CD14-positive monocyte (primary cell): ENCODE results near the gene ACAD10. TPM values are rescaled to one million over a fixed set of nuclear protein-coding genes. Genes with fewer than 3 reads are reported as not detected.
A peak's percentile ranks its signal among the peaks of the same experiment; 100 is the strongest.

Source experiments
- DNase-seq, 3 donors: peaks; one replicate each; pipeline ENCODE4 v3.0.0-alpha.2; 2011 to 2022
- H2AFZ ChIP-seq: 2 replicates; pipeline ENCODE4 v1.6.0; 2012; ENCODE audit warnings: mild to moderate bottlenecking, low read depth, low read length, inconsistent platforms; ENCODE audit not compliant: insufficient read depth, poor library complexity, severe bottlenecking
- H3K27ac ChIP-seq, 2 donors: 1 replicate in 1 of 2; 2 replicates in 1 of 2; pipeline ENCODE4 v1.5.1; 2012 to 2013; ENCODE audit warnings: low read length in 2 of 2, control low read depth in 1 of 2, inconsistent platforms in 1 of 2, low read depth in 1 of 2, mild to moderate bottlenecking in 1 of 2
- H3K27me3 ChIP-seq, 2 donors: one replicate each; pipeline versions ENCODE4 v1.6.0 to v1.6.1; 2011 to 2013; ENCODE audit warnings: low read length in 2 of 2; ENCODE audit not compliant: control insufficient read depth in 2 of 2, insufficient read depth in 2 of 2
- H3K36me3 ChIP-seq, 2 donors: replicated peaks in 1 of 2; 1 replicate in 1 of 2; 2 replicates in 1 of 2; pipeline versions ENCODE4 v1.5.1 to v1.6.1; 2012 to 2013; ENCODE audit warnings: low read length in 2 of 2, control low read depth in 1 of 2, inconsistent platforms in 1 of 2, mild to moderate bottlenecking in 1 of 2; ENCODE audit not compliant: insufficient read depth in 2 of 2, control insufficient read depth in 1 of 2
- H3K4me1 ChIP-seq, 2 donors: 1 replicate in 1 of 2; 2 replicates in 1 of 2; pipeline versions ENCODE4 v1.5.1 to v1.6.1; 2012 to 2013; ENCODE audit warnings: low read length in 2 of 2, control low read depth in 1 of 2, inconsistent platforms in 1 of 2, mild to moderate bottlenecking in 1 of 2, moderate library complexity in 1 of 2; ENCODE audit not compliant: insufficient read depth in 2 of 2, control insufficient read depth in 1 of 2
- H3K4me2 ChIP-seq: replicated peaks from 2 replicates; pipeline ENCODE3; 2012; ENCODE audit warnings: low read length, moderate library complexity, mild to moderate bottlenecking; ENCODE audit not compliant: poor library complexity, severe bottlenecking; ENCODE audit errors: extremely low read depth
- H3K4me3 ChIP-seq, 3 experiments: fragments of 200-600 bp in 1 of 3; sonication (generic) in 1 of 3; replicated peaks in 1 of 3; 1 replicate in 2 of 3; 2 replicates in 1 of 3; pipeline ENCODE4 v1.5.1; 2011 to 2013; ENCODE audit warnings: low read length in 3 of 3, mild to moderate bottlenecking in 3 of 3, control low read depth in 2 of 3, low read depth in 2 of 3, inconsistent platforms in 1 of 3, moderate library complexity in 1 of 3
- H3K79me2 ChIP-seq: 2 replicates; pipeline ENCODE4 v1.6.0; 2012; ENCODE audit warnings: mild to moderate bottlenecking, control low read depth, inconsistent platforms, low read length, moderate library complexity; ENCODE audit not compliant: insufficient read depth
- H3K9ac ChIP-seq: 2 replicates; pipeline ENCODE4 v1.6.0; 2017; ENCODE audit warnings: low read length, mild to moderate bottlenecking; ENCODE audit not compliant: insufficient read depth, poor library complexity, severe bottlenecking
- H3K9me3 ChIP-seq, 2 donors: replicated peaks in 1 of 2; 1 replicate in 1 of 2; 2 replicates in 1 of 2; pipeline versions ENCODE4 v1.5.1 to v1.6.1; 2012 to 2013; ENCODE audit warnings: low read length in 2 of 2, control low read depth in 1 of 2; ENCODE audit not compliant: control insufficient read depth in 1 of 2, insufficient read depth in 1 of 2
- H4K20me1 ChIP-seq: 2 replicates; pipeline ENCODE4 v1.6.0; 2012; ENCODE audit warnings: mild to moderate bottlenecking, low read length, control low read depth, moderate library complexity; ENCODE audit not compliant: insufficient read depth
- H3K27ac Mint-ChIP-seq, 7 donors: one replicate each; pipeline ENCODE4 v1.8.0; 2020; ENCODE audit warnings: mild to moderate bottlenecking in 7 of 7, mixed read lengths in 7 of 7, moderate library complexity in 6 of 7, inconsistent platforms in 2 of 7
- H3K27me3 Mint-ChIP-seq, 3 donors: one replicate each; pipeline ENCODE4 v1.8.0; 2021 to 2022; ENCODE audit warnings: low read depth in 3 of 3, mild to moderate bottlenecking in 3 of 3, mixed read lengths in 3 of 3, moderate library complexity in 3 of 3, inconsistent platforms in 1 of 3
- H3K36me3 Mint-ChIP-seq, 2 donors: one replicate each; pipeline ENCODE4 v1.8.0; 2020; ENCODE audit warnings: mixed read lengths in 2 of 2, inconsistent platforms in 1 of 2, mild to moderate bottlenecking in 1 of 2
- H3K4me1 Mint-ChIP-seq: one replicate; pipeline ENCODE4 v1.8.0; 2020; ENCODE audit warnings: mild to moderate bottlenecking, mixed read lengths
- H3K4me3 Mint-ChIP-seq, 2 donors: one replicate each; pipeline ENCODE4 v1.8.0; 2020; ENCODE audit warnings: mild to moderate bottlenecking in 2 of 2, mixed read lengths in 2 of 2, moderate library complexity in 1 of 2
- H3K9me3 Mint-ChIP-seq, 7 donors: one replicate each; pipeline ENCODE4 v1.8.0; 2020 to 2022; ENCODE audit warnings: mixed read lengths in 7 of 7, mild to moderate bottlenecking in 6 of 7, moderate library complexity in 6 of 7, inconsistent platforms in 2 of 7
- WGBS: methylation state at CpG from one replicate; pipeline ENCODE4 v1.1.5; 2013; ENCODE audit warnings: missing lambda C conversion rate; ENCODE audit not compliant: insufficient coverage; 5-methylcytosine and 5-hydroxymethylcytosine counted together
- intact Hi-C, 2 donors: fragments of 100-400 bp; cut with micrococcal nuclease; formaldehyde crosslinking; loops; one replicate each; pipeline versions ENCODE4 v1.15.0 to v1.15.1; 2023
- polyA plus RNA-seq, 3 donors: library from polyadenylated mRNA; depleted of rRNA in 1 of 3; unstranded in 2 of 3; stranded (reverse) in 1 of 3; fragments of 300-500 nt in 2 of 3; fragments of >200 nt in 1 of 3; fragmentation: Illumina TruSeq in 2 of 3; gene quantifications; 1 replicate in 2 of 3; 2 replicates in 1 of 3; pipeline ENCODE4 v1.2.3, GENCODE V29; 2012 to 2021
- TF ChIP-seq, protein P1 (sequence below): fragments of 200-600 bp; IDR thresholded peaks from one replicate; pipeline ENCODE4 v1.8.0; 2022; ENCODE audit warnings: antibody characterized with exemption, mild to moderate bottlenecking

The ACAD10 gene
- polyA plus RNA-seq, 3 donors, result 9.4 to 34.3 (median 10.1) TPM

DNA sequence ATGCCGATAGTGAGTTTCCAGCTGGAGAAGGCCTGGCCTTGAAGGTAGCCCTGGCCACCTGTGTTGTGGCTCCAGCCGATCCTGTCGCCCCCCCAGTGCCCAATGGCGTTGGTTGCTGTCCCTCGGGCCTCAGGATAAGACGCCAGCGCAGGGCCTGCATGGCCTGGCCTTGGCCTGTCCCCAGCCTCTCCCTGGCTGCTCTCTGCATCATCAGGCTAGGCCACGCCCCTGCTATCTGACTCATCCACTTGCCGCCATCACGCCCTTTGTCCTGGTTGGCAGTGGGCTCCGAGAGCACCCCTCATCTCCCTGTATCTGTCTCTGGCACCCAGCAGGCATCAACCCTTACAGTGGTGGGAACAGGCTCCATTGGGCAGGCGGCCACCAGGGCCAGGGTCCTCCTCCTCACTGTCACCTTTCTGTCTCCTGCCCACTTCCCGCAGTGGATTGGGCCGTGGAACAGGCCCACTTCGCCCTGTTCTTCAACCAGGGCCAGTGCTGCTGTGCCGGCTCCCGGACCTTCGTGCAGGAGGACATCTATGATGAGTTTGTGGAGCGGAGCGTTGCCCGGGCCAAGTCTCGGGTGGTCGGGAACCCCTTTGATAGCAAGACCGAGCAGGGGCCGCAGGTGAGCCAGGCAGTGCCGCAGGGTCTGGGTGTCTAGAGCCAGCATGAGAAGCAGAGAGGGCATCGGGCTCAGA, 106.5 kb downstream of the ACAD10 start:
- H3K27me3 ChIP-seq, result no peaks in the 10 kb centered on the region
- H3K9ac ChIP-seq, result no peak overlapping the region
- 96% methylated on average over 27 of the region's 27 CpGs for WGBS
- intact Hi-C loops, result no loop called here
- TF ChIP-seq, protein P1, sequence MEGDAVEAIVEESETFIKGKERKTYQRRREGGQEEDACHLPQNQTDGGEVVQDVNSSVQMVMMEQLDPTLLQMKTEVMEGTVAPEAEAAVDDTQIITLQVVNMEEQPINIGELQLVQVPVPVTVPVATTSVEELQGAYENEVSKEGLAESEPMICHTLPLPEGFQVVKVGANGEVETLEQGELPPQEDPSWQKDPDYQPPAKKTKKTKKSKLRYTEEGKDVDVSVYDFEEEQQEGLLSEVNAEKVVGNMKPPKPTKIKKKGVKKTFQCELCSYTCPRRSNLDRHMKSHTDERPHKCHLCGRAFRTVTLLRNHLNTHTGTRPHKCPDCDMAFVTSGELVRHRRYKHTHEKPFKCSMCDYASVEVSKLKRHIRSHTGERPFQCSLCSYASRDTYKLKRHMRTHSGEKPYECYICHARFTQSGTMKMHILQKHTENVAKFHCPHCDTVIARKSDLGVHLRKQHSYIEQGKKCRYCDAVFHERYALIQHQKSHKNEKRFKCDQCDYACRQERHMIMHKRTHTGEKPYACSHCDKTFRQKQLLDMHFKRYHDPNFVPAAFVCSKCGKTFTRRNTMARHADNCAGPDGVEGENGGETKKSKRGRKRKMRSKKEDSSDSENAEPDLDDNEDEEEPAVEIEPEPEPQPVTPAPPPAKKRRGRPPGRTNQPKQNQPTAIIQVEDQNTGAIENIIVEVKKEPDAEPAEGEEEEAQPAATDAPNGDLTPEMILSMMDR, result no peak
- H3K4me1 ChIP-seq, result no peaks in the 10 kb centered on the region
- Mint-ChIP-seq H3K4me3 (no peak overlapping the region), H3K27me3 (peaks cover 0 to 2% (median 2%) of the 10 kb centered on the region in 3 donors), H3K9me3 (no peaks in the 10 kb centered on the region), H3K36me3 (peaks cover 75 to 97% of the 10 kb centered on the region in 2 donors), H3K27ac (peak overlapping the region in 5 of 7 donors; percentile 30 to 74 (median 37)), H3K4me1 (peaks cover 4% of the 10 kb centered on the region)
- H3K4me3 ChIP-seq, result no peak overlapping the region
- H2AFZ ChIP-seq, result no peak overlapping the region
- H3K79me2 ChIP-seq, result no peaks in the 10 kb centered on the region
- no peaks in the 10 kb centered on the region for H3K9me3 ChIP-seq
- no peak overlapping the region for H3K4me2 ChIP-seq
- DNase-seq, result no peak
- peaks cover 84 to 96% of the 10 kb centered on the region in 2 donors for H3K36me3 ChIP-seq
- peaks cover 59% of the 10 kb centered on the region for H4K20me1 ChIP-seq
- no peak overlapping the region for H3K27ac ChIP-seq

DNA sequence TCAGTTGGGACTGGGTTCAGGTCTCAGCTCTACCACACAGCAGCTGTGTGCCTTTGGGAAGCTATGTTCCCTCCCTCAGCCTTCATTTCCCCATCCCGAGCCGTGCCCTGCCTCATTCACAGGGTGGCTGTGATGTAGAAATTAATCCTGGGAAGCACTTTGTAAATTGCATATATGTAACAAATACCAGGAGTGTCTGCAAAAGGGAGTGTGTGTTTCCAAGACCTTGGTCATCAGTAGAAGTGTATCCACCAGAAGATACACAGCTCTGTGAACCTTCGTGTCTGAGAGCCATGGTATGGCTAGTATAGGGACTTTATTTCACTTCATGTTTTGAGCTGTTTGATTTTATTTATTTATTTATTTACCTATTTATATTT, 107.0 kb downstream of the ACAD10 start:
- TF ChIP-seq, protein P1, result no peak
- Histone ChIP-seq H3K27me3 (no peaks in the 10 kb centered on the region), H3K4me1 (no peaks in the 10 kb centered on the region), H3K27ac (no peak overlapping the region), H2AFZ (no peak overlapping the region), H3K36me3 (peaks cover 87 to 99% of the 10 kb centered on the region in 2 donors), H3K9ac (no peak overlapping the region), H3K4me3 (no peak overlapping the region), H3K79me2 (no peaks in the 10 kb centered on the region), H4K20me1 (peaks cover 61% of the 10 kb centered on the region), H3K4me2 (no peak overlapping the region), H3K9me3 (no peaks in the 10 kb centered on the region)
- Mint-ChIP-seq H3K36me3 (peaks cover 79 to 98% of the 10 kb centered on the region in 2 donors), H3K27me3 (peaks cover 0 to 2% (median 2%) of the 10 kb centered on the region in 3 donors), H3K27ac (peak overlapping the region in 1 of 7 donors; percentile 68), H3K4me1 (peaks cover 4% of the 10 kb centered on the region), H3K9me3 (no peaks in the 10 kb centered on the region), H3K4me3 (no peak overlapping the region)
- intact Hi-C loops, result no loop called here
- DNase-seq, result no peak
- WGBS, result no CpG with 5 or more reads among the region's 3 CpGs
